ENCODE results near the gene MAP2K1.

Gene MAP2K1

DNA sequence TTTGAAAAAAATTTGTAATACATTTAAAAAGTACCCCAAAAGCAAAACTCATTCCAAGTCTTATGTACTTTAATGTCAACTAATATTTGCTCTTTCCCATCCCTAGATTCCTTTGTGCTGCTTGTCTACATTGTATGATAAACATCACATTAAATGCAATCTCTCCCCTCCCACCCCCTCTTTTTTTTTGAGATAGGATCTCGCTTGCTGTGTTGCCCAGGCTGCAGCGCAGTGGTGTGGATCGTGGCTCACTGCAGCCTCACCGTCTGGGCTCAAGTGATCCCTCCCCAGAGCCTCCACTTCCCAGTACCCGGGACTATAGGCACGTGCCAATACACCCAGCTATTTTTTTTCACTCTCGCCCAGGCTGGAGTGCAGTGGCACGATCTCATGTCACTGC lies 12.6 kb downstream of the MAP2K1 start:
- Histone ChIP-seq H3K9ac (ENCODE audit: low read depth, low read length) (no peak overlapping the region), H3K36me3 (ENCODE audit: insufficient read depth, low read depth, low read length) (no peaks in the 10 kb centered on the region; the same call in 1 of the 2 replicates)

DNA sequence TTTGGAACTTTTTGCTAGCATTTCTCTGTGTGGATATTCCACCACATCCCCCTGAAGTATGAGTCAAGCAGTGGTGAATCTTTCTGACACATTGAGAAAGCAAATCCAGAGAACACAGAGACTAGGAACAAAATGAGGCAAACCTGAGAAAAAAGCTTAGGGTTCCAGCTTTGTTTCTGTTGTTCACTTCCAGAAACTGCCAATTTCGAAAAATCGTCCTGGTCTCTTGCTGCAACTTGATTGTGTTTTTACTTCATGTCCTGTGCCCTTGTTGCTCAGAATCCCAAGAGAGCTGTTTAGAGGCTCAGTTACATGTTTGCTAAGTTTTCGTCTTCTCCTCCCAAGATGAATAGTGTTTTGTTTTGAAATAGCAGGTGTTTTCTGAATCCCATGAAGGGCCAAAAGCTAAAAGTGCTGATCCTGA lies 13.7 kb downstream of the MAP2K1 start:
- peak overlapping the region; percentile 42; the same call in 1 of the 2 replicates for H3K9ac ChIP-seq (ENCODE audit: low read depth, low read length)
- peak overlapping the region; percentile 49 for H3K27ac ChIP-seq (ENCODE audit: low read length)
- H3K36me3 ChIP-seq (ENCODE audit: insufficient read depth, low read depth, low read length), result no peaks in the 10 kb centered on the region; the same call in 1 of the 2 replicates
- H3K9me3 ChIP-seq (ENCODE audit: insufficient read depth, low read depth, low read length), result no peaks in the 10 kb centered on the region
- no peaks in the 10 kb centered on the region for H3K27me3 ChIP-seq (ENCODE audit: insufficient read depth, low read length)
- H3K4me3 ChIP-seq (ENCODE audit: low read length), result no peak overlapping the region
- peaks cover 40% of the 10 kb centered on the region for H3K4me1 ChIP-seq (ENCODE audit: insufficient read depth, low read length)

More for the DNA sequence above, 12.6 kb downstream of the MAP2K1 start:
- Histone ChIP-seq H3K4me1 (ENCODE audit: insufficient read depth, low read length) (peaks cover 30% of the 10 kb centered on the region), H3K27me3 (ENCODE audit: insufficient read depth, low read length) (no peaks in the 10 kb centered on the region), H3K4me3 (ENCODE audit: low read length) (no peak overlapping the region), H3K27ac (ENCODE audit: low read length) (no peak overlapping the region), H3K9me3 (ENCODE audit: insufficient read depth, low read depth, low read length) (no peaks in the 10 kb centered on the region)

DNA sequence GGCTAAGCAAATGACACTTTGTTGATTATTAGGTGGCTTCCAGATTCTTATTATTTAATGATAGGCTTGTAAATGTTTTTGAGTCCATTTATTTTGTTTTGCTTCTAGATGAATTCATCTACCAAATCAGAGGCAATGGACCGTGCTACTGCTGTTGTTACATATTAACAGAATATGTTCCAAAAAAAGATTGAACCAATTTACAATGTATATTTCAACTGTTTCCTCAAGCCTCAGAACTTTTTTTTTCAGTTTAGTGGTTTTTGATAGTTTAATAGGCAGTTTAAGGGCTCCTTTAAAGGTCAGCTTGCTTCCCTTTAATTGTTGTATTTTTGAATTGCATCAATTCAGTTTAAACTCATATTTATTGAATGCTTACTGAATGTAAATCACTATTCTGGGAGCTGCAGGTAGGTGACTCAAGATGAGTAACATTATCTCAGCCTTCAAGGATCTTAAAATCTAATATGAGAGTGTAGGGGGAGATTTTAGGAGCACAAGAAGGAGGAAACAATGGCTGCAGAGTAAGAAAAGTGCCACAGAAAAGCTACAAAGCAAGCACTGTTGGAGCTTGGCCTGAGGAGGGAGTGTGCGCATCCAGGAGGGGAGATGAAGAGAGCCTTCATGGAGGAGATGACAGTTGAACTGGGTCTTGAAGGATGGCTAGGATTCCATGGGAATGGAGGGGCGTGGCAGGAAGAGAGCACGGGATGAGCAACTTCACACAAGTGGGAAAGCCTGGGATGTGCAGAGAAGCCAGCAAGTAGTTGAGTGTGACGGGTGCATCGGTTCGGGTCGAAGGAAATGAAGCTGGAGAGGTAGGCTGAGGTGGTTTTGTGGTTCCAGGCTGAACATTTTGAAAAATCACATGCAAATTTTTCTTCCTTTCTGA lies 14.7 kb downstream of the MAP2K1 start:
- H3K4me1 ChIP-seq (ENCODE audit: insufficient read depth, low read length), result peaks cover 50% of the 10 kb centered on the region
- H3K4me3 ChIP-seq (ENCODE audit: low read length), result no peak overlapping the region

DNA sequence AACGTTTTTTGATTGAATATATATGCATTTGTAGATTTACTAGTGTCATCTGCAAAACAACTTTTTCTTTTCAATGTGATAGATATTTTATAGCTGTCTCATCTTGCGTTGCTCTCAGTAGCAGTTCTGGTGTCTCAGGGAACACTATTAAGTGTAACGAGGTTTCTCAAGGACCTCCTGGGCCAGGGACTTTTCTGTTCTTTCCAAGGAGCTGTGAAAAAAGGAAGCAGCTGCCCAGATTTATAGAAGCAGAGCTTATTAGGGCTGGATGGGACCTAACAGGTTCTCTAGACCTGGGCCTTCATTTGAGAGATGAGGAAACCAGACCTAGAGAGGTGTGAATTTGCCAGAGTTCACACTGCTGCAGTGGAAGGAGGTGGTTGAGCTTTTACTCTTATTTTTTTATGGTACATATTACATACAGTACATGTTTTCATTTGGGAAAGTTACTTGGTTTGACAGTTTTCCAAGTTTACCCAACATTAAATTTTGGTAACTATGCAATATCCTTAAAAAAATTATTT lies 16.1 kb downstream of the MAP2K1 start:
- peak overlapping the region; percentile 66; the same call in 1 of the 2 replicates for H3K9ac ChIP-seq (ENCODE audit: low read depth, low read length)
- peak overlapping the region; percentile 8 for H3K27ac ChIP-seq (ENCODE audit: low read length)
- no peaks in the 10 kb centered on the region; the same call in 1 of the 2 replicates for H3K36me3 ChIP-seq (ENCODE audit: insufficient read depth, low read depth, low read length)
- H3K27me3 ChIP-seq (ENCODE audit: insufficient read depth, low read length), result no peaks in the 10 kb centered on the region
- no peak overlapping the region for H3K4me3 ChIP-seq (ENCODE audit: low read length)
- H3K9me3 ChIP-seq (ENCODE audit: insufficient read depth, low read depth, low read length), result no peaks in the 10 kb centered on the region
- H3K4me1 ChIP-seq (ENCODE audit: insufficient read depth, low read length), result peaks cover 50% of the 10 kb centered on the region

More for the DNA sequence above, 14.7 kb downstream of the MAP2K1 start:
- Histone ChIP-seq H3K27me3 (ENCODE audit: insufficient read depth, low read length) (no peaks in the 10 kb centered on the region), H3K27ac (ENCODE audit: low read length) (no peak overlapping the region), H3K9ac (ENCODE audit: low read depth, low read length) (no peak overlapping the region), H3K9me3 (ENCODE audit: insufficient read depth, low read depth, low read length) (no peaks in the 10 kb centered on the region), H3K36me3 (ENCODE audit: insufficient read depth, low read depth, low read length) (no peaks in the 10 kb centered on the region; the same call in 1 of the 2 replicates)

DNA sequence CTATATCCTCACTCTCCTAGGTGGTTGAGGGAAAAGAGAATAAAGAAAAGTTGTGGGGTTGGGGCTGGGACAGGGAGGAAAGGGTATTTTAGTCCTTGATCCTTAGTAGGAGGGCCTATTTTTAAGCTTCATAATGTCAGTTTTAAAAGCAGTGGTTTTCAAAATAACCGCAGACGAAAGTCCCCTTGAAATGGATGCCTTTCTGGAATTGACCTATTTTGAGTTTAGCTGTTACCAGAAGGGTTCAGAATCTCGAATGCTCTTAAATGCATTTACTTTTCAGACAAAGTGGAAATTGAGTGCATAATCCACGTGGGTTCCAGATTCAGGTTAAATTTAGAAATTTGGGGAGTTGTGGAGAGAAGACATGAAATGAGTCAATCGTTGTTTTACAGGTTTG lies 16.6 kb downstream of the MAP2K1 start:
- H3K27ac ChIP-seq (ENCODE audit: low read length), result no peak overlapping the region
- H3K4me3 ChIP-seq (ENCODE audit: low read length), result no peak overlapping the region; the same call in 1 of the 2 replicates
- no peaks in the 10 kb centered on the region for H3K27me3 ChIP-seq (ENCODE audit: insufficient read depth, low read length)
- no peaks in the 10 kb centered on the region for H3K9me3 ChIP-seq (ENCODE audit: insufficient read depth, low read depth, low read length)
- no peaks in the 10 kb centered on the region; the same call in 1 of the 2 replicates for H3K36me3 ChIP-seq (ENCODE audit: insufficient read depth, low read depth, low read length)
- peaks cover 50% of the 10 kb centered on the region for H3K4me1 ChIP-seq (ENCODE audit: insufficient read depth, low read length)
- H3K9ac ChIP-seq (ENCODE audit: low read depth, low read length), result peak overlapping the region; percentile 66; the same call in 1 of the 2 replicates

DNA sequence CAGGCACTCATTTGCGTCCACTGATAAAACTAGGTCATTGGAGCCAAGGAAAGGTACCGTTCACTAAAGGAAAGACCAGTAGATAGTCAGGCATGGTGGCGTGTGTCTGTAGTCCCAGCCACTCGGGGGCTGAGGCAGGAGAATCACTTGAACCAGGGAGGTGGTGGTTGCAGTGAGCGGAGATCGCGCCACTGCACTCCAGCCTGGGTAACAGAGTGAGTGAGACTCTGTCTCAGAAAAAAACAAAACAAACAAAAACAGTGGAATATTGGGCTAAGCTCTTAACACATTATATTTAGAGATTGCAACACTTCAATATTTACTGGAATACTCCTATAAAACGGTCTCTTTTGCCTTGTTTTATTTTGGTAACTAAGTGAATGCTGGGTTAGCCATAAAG lies 17.4 kb downstream of the MAP2K1 start:
- H3K36me3 ChIP-seq (ENCODE audit: insufficient read depth, low read depth, low read length), result no peaks in the 10 kb centered on the region
- peak overlapping the region; percentile 28; the same call in 1 of the 2 replicates for H3K4me3 ChIP-seq (ENCODE audit: low read length)
- peak overlapping the region; percentile 66; the same call in 1 of the 2 replicates for H3K9ac ChIP-seq (ENCODE audit: low read depth, low read length)
- peaks cover 50% of the 10 kb centered on the region for H3K4me1 ChIP-seq (ENCODE audit: insufficient read depth, low read length)
- no peaks in the 10 kb centered on the region for H3K27me3 ChIP-seq (ENCODE audit: insufficient read depth, low read length)
- no peaks in the 10 kb centered on the region for H3K9me3 ChIP-seq (ENCODE audit: insufficient read depth, low read depth, low read length)
- H3K27ac ChIP-seq (ENCODE audit: low read length), result peak overlapping the region; percentile 42

DNA sequence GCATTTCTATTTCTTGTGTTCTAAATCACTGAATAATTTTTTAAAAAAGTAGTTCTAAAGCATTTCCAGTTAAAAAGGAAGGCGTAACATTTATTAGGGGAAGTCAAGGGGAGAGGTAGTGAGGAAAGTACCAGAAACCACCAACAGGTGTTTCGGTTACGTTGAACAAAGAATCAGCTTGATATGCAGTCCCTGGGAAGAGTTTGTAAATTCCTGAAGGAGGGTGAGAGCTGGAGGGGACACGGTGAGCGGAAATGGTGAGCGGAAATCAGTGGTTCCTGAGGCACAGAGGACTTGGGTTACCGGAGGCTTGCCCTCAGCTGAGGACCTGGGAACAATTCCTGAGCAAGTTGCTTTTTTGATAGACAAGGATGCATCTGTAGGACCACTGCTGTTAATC lies 17.8 kb downstream of the MAP2K1 start:
- Histone ChIP-seq H3K27ac (ENCODE audit: low read length) (peak overlapping the region; percentile 44), H3K4me1 (ENCODE audit: insufficient read depth, low read length) (peaks cover 50% of the 10 kb centered on the region), H3K9me3 (ENCODE audit: insufficient read depth, low read depth, low read length) (no peaks in the 10 kb centered on the region), H3K36me3 (ENCODE audit: insufficient read depth, low read depth, low read length) (no peaks in the 10 kb centered on the region), H3K27me3 (ENCODE audit: insufficient read depth, low read length) (no peaks in the 10 kb centered on the region), H3K4me3 (ENCODE audit: low read length) (peak overlapping the region; percentile 28; the same call in 1 of the 2 replicates), H3K9ac (ENCODE audit: low read depth, low read length) (peak overlapping the region; percentile 66; the same call in 1 of the 2 replicates)

DNA sequence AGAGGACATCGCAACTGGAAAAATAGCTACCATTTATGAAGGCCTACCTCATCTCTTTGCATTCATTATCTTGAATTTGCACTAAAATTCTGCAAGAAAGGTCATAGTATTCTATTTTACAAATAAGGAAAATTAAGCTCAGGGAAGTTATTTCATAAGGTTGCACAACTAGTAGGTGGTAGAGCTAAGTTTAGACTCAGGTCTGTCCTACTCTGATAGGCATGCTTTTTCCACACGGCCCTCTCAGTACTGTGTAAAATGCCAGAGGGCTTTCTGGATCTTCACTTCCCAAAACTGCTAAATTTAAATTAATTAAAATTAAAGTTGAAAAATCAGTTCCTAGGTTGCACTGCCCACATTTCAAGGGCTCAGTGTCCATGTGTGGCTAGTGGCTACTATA lies 18.3 kb downstream of the MAP2K1 start:
- Histone ChIP-seq H3K9me3 (ENCODE audit: insufficient read depth, low read depth, low read length) (no peaks in the 10 kb centered on the region), H3K27me3 (ENCODE audit: insufficient read depth, low read length) (no peaks in the 10 kb centered on the region), H3K27ac (ENCODE audit: low read length) (peak overlapping the region; percentile 44), H3K9ac (ENCODE audit: low read depth, low read length) (peak overlapping the region; percentile 46; the same call in 1 of the 2 replicates), H3K4me3 (ENCODE audit: low read length) (peak overlapping the region; percentile 18; the same call in 1 of the 2 replicates), H3K36me3 (ENCODE audit: insufficient read depth, low read depth, low read length) (no peaks in the 10 kb centered on the region), H3K4me1 (ENCODE audit: insufficient read depth, low read length) (peaks cover 51% of the 10 kb centered on the region)

DNA sequence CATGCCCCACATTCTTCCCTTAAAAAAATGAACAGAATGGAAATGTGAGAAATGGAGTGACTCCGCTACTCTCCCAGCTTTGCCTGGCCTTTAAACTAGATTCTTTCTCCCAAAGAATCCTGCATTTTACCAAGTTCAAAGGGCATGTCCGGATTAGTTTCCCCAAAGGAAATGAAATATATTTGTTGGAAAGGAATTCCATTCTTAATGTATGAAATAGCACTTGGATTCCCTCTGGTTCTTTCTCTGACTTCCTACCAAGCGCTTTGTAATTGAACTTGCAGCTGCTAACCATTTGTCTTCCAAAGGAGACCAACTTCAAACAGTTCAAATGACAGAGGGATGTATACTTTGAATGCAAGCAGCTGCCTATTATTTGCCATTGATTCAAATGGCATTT lies 18.9 kb downstream of the MAP2K1 start:
- peak overlapping the region; percentile 34; the same call in 1 of the 2 replicates for H3K9ac ChIP-seq (ENCODE audit: low read depth, low read length)
- no peaks in the 10 kb centered on the region for H3K36me3 ChIP-seq (ENCODE audit: insufficient read depth, low read depth, low read length)
- no peaks in the 10 kb centered on the region for H3K9me3 ChIP-seq (ENCODE audit: insufficient read depth, low read depth, low read length)
- peak overlapping the region; percentile 16; the same call in 1 of the 2 replicates for H3K4me3 ChIP-seq (ENCODE audit: low read length)
- H3K27me3 ChIP-seq (ENCODE audit: insufficient read depth, low read length), result no peaks in the 10 kb centered on the region
- no peak overlapping the region for H3K27ac ChIP-seq (ENCODE audit: low read length)
- H3K4me1 ChIP-seq (ENCODE audit: insufficient read depth, low read length), result peaks cover 52% of the 10 kb centered on the region

DNA sequence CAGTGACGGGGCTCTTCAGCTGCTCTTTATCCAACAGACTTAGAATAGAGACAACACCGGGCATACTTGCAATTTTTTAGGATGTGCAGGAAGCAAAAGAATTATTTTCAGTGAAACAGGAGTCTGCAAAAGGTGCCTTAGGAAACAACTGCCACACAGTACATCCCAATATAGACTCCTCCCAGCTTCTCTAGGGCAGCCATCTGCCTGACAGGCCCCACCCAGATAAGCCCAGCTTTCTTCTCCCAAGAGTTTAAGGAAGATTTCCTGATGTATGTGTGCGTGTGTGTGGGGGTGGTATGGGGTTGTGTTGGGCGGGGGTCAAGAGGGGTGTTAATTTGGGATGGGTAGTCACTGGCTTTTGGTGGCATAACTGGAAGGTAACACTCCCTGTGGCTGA lies 21.5 kb downstream of the MAP2K1 start:
- Histone ChIP-seq H3K4me3 (ENCODE audit: low read length) (no peak overlapping the region), H3K4me1 (ENCODE audit: insufficient read depth, low read length) (peaks cover 46% of the 10 kb centered on the region), H3K9ac (ENCODE audit: low read depth, low read length) (no peak overlapping the region), H3K9me3 (ENCODE audit: insufficient read depth, low read depth, low read length) (no peaks in the 10 kb centered on the region), H3K27ac (ENCODE audit: low read length) (no peak overlapping the region), H3K36me3 (ENCODE audit: insufficient read depth, low read depth, low read length) (no peaks in the 10 kb centered on the region; the same call in 1 of the 2 replicates), H3K27me3 (ENCODE audit: insufficient read depth, low read length) (no peaks in the 10 kb centered on the region)

DNA sequence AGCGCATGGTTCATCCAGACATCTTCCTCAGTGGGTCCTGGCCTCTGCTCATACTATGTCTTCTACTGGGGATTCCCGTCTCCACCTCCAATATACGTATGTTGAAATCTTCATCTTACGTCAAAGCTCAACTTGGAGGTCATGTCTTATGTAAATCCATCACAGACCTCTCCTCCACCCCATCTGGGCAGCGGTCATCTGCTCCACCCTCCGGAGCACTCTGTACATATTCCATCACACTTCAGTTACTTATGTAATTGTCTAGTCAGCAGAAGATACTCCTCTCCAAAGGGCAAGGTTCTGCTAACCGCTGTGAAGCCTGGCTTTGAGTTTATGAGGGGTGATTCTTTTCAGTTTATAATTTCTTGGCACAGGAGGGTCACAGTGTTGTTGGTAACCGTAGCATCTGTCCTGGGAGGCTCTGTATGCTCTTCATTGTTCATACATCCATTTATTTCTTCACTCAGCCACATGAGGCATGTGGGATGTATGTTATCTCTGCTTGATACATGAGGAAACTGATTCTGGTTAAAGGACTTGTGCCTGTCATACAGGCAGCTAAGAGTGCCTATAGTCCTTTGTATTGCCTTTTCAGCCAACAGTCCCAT lies 22.1 kb downstream of the MAP2K1 start:
- Histone ChIP-seq H3K4me3 (ENCODE audit: low read length) (no peak overlapping the region), H3K9me3 (ENCODE audit: insufficient read depth, low read depth, low read length) (peaks cover 4% of the 10 kb centered on the region; the same call in 1 of the 2 replicates), H3K36me3 (ENCODE audit: insufficient read depth, low read depth, low read length) (peaks cover under 1% of the 10 kb centered on the region), H3K27ac (ENCODE audit: low read length) (no peak overlapping the region), H3K9ac (ENCODE audit: low read depth, low read length) (no peak overlapping the region), H3K4me1 (ENCODE audit: insufficient read depth, low read length) (peaks cover 41% of the 10 kb centered on the region), H3K27me3 (ENCODE audit: insufficient read depth, low read length) (no peaks in the 10 kb centered on the region)
